Activated CD4-positive, alpha-beta T cell treated with anti-CD3 and anti-CD28 coated beads, Interleukin-2, amount 10 ng/mL, durations not matched to agents 24 days and 14 days (primary cell): Measurements from ENCODE around the gene C1orf185. TPM values are rescaled to one million over a fixed set of nuclear protein-coding genes. Genes with fewer than 3 reads are reported as not detected.
A peak's percentile ranks its signal among the peaks of the same experiment; 100 is the strongest.
"Not testable (repeated sequence)": the region's sequence is repeated elsewhere in the genome, so short reads cannot be mapped to it uniquely, and the experiment has no call there.

Experiments
- DNase-seq: peaks from one replicate; pipeline ENCODE4 v3.0.0; 2022
- H3K27ac Mint-ChIP-seq: one replicate; pipeline ENCODE4 v1.8.0; 2022; ENCODE audit warnings: mild to moderate bottlenecking, mixed read lengths
- H3K27me3 Mint-ChIP-seq: one replicate; pipeline ENCODE4 v1.8.0; 2022; ENCODE audit warnings: mixed read lengths
- H3K36me3 Mint-ChIP-seq: one replicate; pipeline ENCODE4 v1.8.0; 2022; ENCODE audit warnings: low read depth, mild to moderate bottlenecking, mixed read lengths
- H3K4me1 Mint-ChIP-seq: one replicate; pipeline ENCODE4 v1.8.0; 2021; ENCODE audit warnings: mixed read lengths
- H3K4me3 Mint-ChIP-seq: one replicate; pipeline ENCODE4 v1.8.0; 2022; ENCODE audit warnings: mild to moderate bottlenecking, moderate library complexity, mixed read lengths
- H3K9me3 Mint-ChIP-seq: one replicate; pipeline ENCODE4 v1.8.0; 2021; ENCODE audit warnings: mixed read lengths
- intact Hi-C: fragments of 100-400 bp; cut with micrococcal nuclease; formaldehyde crosslinking; loops from one replicate; pipeline ENCODE4 v1.15.1; 2023
- total RNA-seq: library from RNA; stranded (reverse); gene quantifications from 2 replicates; pipeline ENCODE4 v1.2.3, GENCODE V29; 2022

C1orf185 gene
- total RNA-seq, 1 donor from 2014 or later = not detected

DNA sequence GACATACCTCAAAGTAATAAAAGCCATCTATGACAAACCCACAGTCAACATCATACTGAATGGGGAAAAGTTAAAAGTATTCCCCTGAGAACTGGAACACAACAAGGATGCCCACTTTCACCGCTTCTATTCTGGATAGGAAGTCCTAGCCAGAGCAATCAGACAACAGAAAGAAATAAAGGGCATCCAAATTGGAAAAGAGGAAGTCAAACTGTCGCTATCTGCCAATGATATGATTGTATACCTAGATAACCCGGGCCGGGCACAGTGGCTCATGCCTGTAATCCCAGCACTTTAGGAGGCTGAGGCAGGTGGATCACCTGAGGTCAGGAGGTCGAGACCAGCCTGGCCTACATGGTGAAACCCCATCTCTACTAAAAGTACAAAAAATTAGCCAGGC is 60.5 kb downstream of the C1orf185 start:
- H3K27me3 Mint-ChIP-seq = peaks cover 13% of the 10 kb centered on the region
- H3K9me3 Mint-ChIP-seq, H3K4me3 Mint-ChIP-seq, H3K36me3 Mint-ChIP-seq, intact Hi-C loops, H3K27ac Mint-ChIP-seq, H3K4me1 Mint-ChIP-seq, DNase-seq: not testable (repeated sequence)

DNA sequence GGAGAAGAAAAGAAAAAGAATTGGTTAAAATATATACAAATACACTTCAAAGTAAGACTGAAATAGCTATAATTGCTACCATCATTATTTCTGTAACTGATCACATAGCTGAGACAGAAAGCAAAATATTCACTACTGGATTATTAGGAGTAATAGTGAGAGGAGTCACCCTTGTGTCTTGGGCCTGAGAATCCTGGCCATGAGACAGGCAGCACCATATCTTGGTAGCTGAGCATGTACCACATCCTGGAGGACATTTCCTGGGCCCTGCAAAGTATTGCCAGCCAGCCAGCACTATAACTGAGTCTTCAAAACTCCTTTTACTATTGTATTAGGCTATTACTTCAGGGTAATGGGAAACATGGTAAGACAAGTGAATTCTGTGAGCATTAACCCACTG is 63.5 kb downstream of the C1orf185 start:
- peaks cover 4% of the 10 kb centered on the region for H3K4me1 Mint-ChIP-seq
- H3K27me3 Mint-ChIP-seq = peaks cover 7% of the 10 kb centered on the region
- H3K9me3 Mint-ChIP-seq = no peaks in the 10 kb centered on the region
- DNase-seq = no peak
- intact Hi-C loops = no loop called here
- H3K27ac Mint-ChIP-seq = no peak overlapping the region
- no peaks in the 10 kb centered on the region for H3K36me3 Mint-ChIP-seq
- H3K4me3 Mint-ChIP-seq = no peak overlapping the region

GRCh38 chr1:51168266-51168845 is 66.3 kb downstream of the C1orf185 start:
- Mint-ChIP-seq H3K27me3 (peaks cover 10% of the 10 kb centered on the region), H3K4me3 (no peak overlapping the region), H3K4me1 (peaks cover 4% of the 10 kb centered on the region), H3K9me3 (no peaks in the 10 kb centered on the region), H3K27ac (no peak overlapping the region), H3K36me3 (no peaks in the 10 kb centered on the region)
- intact Hi-C loops = no loop called here
- DNase-seq = no peak

- intact Hi-C loops = no loop called here
- Mint-ChIP-seq H3K4me1 (peaks cover 4% of the 10 kb centered on the region), H3K27me3 (peaks cover 13% of the 10 kb centered on the region), H3K36me3 (no peaks in the 10 kb centered on the region), H3K4me3 (no peak overlapping the region), H3K9me3 (no peaks in the 10 kb centered on the region), H3K27ac (no peak overlapping the region)
- DNase-seq = no peak
Measured at GRCh38 chr1:51168936-51169335, 66.9 kb downstream of the C1orf185 start.

DNA sequence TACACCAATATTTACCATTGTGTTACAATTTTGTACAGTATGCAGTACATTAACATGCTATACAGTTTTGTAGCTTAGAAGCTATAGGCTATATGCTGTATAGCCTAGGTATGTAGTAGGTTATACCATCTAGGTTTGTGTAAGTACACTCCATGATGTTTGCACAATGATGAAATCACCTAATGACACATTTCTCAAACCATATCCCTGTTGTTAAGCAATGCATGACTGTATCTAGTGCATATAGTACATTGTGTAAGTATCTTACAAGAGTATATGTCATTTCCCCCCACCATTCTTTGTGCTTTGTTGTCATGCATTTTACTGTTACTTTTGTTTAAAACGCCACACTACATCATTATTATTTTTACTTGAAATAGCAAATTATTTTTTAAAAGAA is 68.3 kb downstream of the C1orf185 start:
- no peaks in the 10 kb centered on the region for H3K9me3 Mint-ChIP-seq
- no peak overlapping the region for H3K4me3 Mint-ChIP-seq
- peaks cover 19% of the 10 kb centered on the region for H3K27me3 Mint-ChIP-seq
- intact Hi-C loops = no loop called here
- H3K36me3 Mint-ChIP-seq = no peaks in the 10 kb centered on the region
- no peak for DNase-seq
- peaks cover 4% of the 10 kb centered on the region for H3K4me1 Mint-ChIP-seq
- H3K27ac Mint-ChIP-seq = no peak overlapping the region

- Mint-ChIP-seq H3K36me3 (no peaks in the 10 kb centered on the region), H3K9me3 (no peaks in the 10 kb centered on the region), H3K27ac (no peak overlapping the region), H3K4me3 (no peak overlapping the region), H3K27me3 (peaks cover 32% of the 10 kb centered on the region), H3K4me1 (peaks cover 4% of the 10 kb centered on the region)
- no peak for DNase-seq
- intact Hi-C loops = no loop called here
Measured at GRCh38 chr1:51172811-51173210, 70.8 kb downstream of the C1orf185 start.

GRCh38 chr1:51175278-51175677 is 73.2 kb downstream of the C1orf185 start:
- no peaks in the 10 kb centered on the region for H3K9me3 Mint-ChIP-seq
- intact Hi-C loops = no loop called here
- no peak for DNase-seq

DNA sequence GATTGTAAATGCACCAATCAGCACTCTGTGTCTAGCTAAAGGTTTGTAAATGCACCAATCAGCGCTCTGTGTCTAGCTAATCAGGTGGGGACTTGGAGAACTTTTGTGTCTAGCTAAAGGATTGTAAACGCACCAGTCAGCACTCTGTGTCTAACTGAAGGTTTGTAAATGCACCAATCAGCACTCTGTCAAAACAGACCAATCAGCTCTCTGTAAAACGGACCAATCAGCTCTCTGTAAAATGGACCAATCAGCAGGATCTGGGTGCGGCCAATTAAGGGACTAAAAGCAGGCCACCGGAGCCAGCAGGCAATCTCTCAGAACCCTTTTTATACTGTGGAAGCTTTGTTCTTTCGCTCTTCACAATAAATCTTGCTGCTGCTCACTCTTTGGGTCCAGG is 76.0 kb downstream of the C1orf185 start:
- H3K4me1 Mint-ChIP-seq, intact Hi-C loops, H3K36me3 Mint-ChIP-seq, H3K4me3 Mint-ChIP-seq, H3K27ac Mint-ChIP-seq, H3K9me3 Mint-ChIP-seq, DNase-seq: not testable (repeated sequence)
- peaks cover 37% of the 10 kb centered on the region for H3K27me3 Mint-ChIP-seq

More at GRCh38 chr1:51175278-51175677, 73.2 kb downstream of the C1orf185 start:
- Mint-ChIP-seq H3K4me3 (no peak overlapping the region), H3K27me3 (peaks cover 31% of the 10 kb centered on the region), H3K27ac (no peak overlapping the region), H3K4me1 (no peaks in the 10 kb centered on the region), H3K36me3 (no peaks in the 10 kb centered on the region)

GRCh38 chr1:51188230-51188629 is 86.2 kb downstream of the C1orf185 start:
- H3K9me3 Mint-ChIP-seq = no peaks in the 10 kb centered on the region
- intact Hi-C loops = loop anchor here (2.0 to 10.0 kb wide), 2 partner anchors 109 to 823 kb away; no protein-coding TSS in a partner anchor
- no peaks in the 10 kb centered on the region for H3K36me3 Mint-ChIP-seq
- no peak overlapping the region for H3K4me3 Mint-ChIP-seq
- DNase-seq = no peak
- peaks cover 5% of the 10 kb centered on the region for H3K27me3 Mint-ChIP-seq
- H3K4me1 Mint-ChIP-seq = no peaks in the 10 kb centered on the region
- no peak overlapping the region for H3K27ac Mint-ChIP-seq

DNA sequence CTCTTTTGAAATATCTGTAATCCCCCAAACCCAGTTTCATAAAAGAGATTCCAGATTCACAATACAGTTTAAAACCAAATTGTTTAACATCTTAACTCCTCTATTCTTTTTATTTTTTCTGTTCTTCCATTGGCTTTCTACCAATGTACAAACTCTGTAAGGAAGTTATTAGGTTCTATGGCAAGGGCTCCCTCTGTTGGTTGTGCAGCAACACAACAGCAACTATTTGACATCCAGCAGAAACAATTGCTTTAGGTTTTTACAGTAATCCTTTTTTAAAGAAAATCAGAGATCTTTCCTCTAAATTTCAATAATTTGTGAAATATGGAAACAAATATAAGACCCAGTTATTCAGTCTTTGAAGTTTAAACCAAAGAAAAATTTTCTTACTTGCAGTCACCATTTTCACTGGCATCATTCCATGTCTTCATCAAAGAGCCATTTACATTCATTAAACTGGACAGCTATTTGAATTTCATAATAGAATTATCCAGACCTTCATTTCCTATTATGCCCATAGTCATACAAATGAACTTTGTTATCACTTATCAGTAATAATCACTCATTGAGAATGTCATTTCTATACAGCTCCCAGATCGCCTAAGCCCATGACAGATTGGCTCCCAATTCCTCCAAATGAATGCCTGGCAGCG is 87.5 kb downstream of the C1orf185 start:
- intact Hi-C loops = loop anchor here (1.0 to 10.0 kb wide), 5 partner anchors 107 to 825 kb away; no protein-coding TSS in a partner anchor
- no peaks in the 10 kb centered on the region for H3K4me1 Mint-ChIP-seq
- H3K9me3 Mint-ChIP-seq = no peaks in the 10 kb centered on the region
- H3K4me3 Mint-ChIP-seq = no peak overlapping the region
- no peak overlapping the region for H3K27ac Mint-ChIP-seq
- peaks cover 5% of the 10 kb centered on the region for H3K27me3 Mint-ChIP-seq
- peak; percentile 81 for DNase-seq
- no peaks in the 10 kb centered on the region for H3K36me3 Mint-ChIP-seq

DNA sequence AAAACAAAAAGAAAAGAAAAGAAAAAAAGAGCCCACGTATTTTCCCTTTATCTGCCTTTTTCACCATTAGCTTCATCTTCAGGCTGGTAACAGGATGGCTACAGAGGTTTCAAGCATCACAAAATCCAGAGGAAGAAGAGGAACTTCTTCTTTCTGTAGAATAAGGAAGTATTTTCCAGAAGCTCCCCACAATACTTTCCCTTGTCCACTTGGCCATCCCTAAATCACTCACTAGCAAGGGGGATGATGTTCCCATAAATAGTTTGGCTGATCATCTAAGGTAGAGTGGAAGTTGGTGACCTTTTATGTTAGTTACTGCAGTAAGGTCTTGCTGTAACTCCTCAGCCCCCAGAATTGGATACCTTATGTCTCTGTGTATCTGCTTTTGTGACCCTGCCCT is 88.9 kb downstream of the C1orf185 start:
- no peaks in the 10 kb centered on the region for H3K4me1 Mint-ChIP-seq

GRCh38 chr1:51192213-51192843 is 90.3 kb downstream of the C1orf185 start:
- Mint-ChIP-seq H3K27me3 (peaks cover 7% of the 10 kb centered on the region), H3K36me3 (no peaks in the 10 kb centered on the region), H3K27ac (no peak overlapping the region), H3K4me3 (no peak overlapping the region), H3K4me1 (no peaks in the 10 kb centered on the region), H3K9me3 (no peaks in the 10 kb centered on the region)
- intact Hi-C loops = no loop called here
- peak; percentile 86 for DNase-seq

More for the DNA sequence above, 88.9 kb downstream of the C1orf185 start:
- H3K36me3 Mint-ChIP-seq = no peaks in the 10 kb centered on the region
- H3K27me3 Mint-ChIP-seq = peaks cover 5% of the 10 kb centered on the region
- DNase-seq = no peak
- no peak overlapping the region for H3K4me3 Mint-ChIP-seq
- intact Hi-C loops = no loop called here
- H3K27ac Mint-ChIP-seq = no peak overlapping the region
- no peaks in the 10 kb centered on the region for H3K9me3 Mint-ChIP-seq

DNA sequence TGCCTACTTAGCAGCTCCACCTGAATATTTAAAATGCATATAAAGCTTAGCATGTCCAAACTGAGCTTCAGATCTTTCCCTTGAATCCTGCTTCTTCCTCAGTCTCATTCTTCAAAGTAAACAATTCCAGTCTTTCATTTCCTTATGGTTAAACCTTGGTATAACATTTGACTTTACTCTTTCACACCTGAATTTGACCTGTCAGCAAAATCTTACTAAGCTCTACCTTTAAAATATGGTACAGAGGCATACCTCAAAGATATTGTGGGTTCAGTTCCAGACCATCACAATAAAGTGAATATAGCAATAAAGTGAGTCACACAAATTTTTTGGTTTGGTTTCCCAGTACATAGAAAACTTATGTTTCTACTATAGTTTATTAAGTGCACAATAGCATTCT is 91.5 kb downstream of the C1orf185 start:
- Mint-ChIP-seq H3K4me3 (no peak overlapping the region), H3K36me3 (no peaks in the 10 kb centered on the region), H3K27ac (no peak overlapping the region), H3K9me3 (no peaks in the 10 kb centered on the region), H3K4me1 (no peaks in the 10 kb centered on the region), H3K27me3 (peaks cover 7% of the 10 kb centered on the region)
- no peak for DNase-seq
- intact Hi-C loops = no loop called here
